T-helper 17 cell (primary cell): ENCODE data around the gene HOXB8. TPM values are rescaled to one million over a fixed set of nuclear protein-coding genes. Genes with fewer than 3 reads are reported as not detected.

Experiments
- ATAC-seq: fragments of 150-1000 bp; cut with Tn5 transposase; 2 replicates; pipeline ENCODE4 v1.10.0; 2021; ENCODE audit warnings: mild to moderate bottlenecking, moderate library complexity
- DNase-seq, 3 donors: peaks; one replicate each; pipeline versions ENCODE4 v3.0.0 to v3.0.0-alpha.2; 2020 to 2021
- H3K9me3 ChIP-seq: one replicate; pipeline ENCODE4 v1.7.0; 2013; ENCODE audit warnings: low read length, mild to moderate bottlenecking; ENCODE audit not compliant: control insufficient read depth, poor library complexity, severe bottlenecking
- H3K27ac Mint-ChIP-seq: one replicate; pipeline ENCODE4 v1.8.0; 2022; ENCODE audit warnings: mild to moderate bottlenecking, moderate library complexity, mixed read lengths
- H3K27me3 Mint-ChIP-seq: one replicate; pipeline ENCODE4 v1.8.0; 2022; ENCODE audit warnings: mixed read lengths
- H3K36me3 Mint-ChIP-seq: one replicate; pipeline ENCODE4 v1.8.0; 2022; ENCODE audit warnings: low read depth, mixed read lengths
- H3K4me1 Mint-ChIP-seq: one replicate; pipeline ENCODE4 v1.8.0; 2022; ENCODE audit warnings: mild to moderate bottlenecking, mixed read lengths
- H3K4me3 Mint-ChIP-seq: one replicate; pipeline ENCODE4 v1.8.0; 2022; ENCODE audit warnings: mild to moderate bottlenecking, moderate library complexity, mixed read lengths
- total RNA-seq, 4 donors: library from RNA in 2 of 4; stranded (reverse) in 2 of 4; gene quantifications; one replicate each; pipeline ENCODE4 v1.2.3 and lab custom pipeline; 2022 to 2026

The HOXB8 gene
- total RNA-seq, 2 donors from 2014 or later = not detected

GRCh38 chr17:48596735-48597527, 18.2 kb downstream of the HOXB8 start:
- no peak for ATAC-seq
- Mint-ChIP-seq H3K4me3 (peak overlapping the region; percentile 89), H3K27me3 (peaks cover 93% of the 10 kb centered on the region), H3K4me1 (peaks cover 42% of the 10 kb centered on the region), H3K27ac (peak overlapping the region; percentile 71), H3K36me3 (peaks cover 9% of the 10 kb centered on the region)
- no peaks in the 10 kb centered on the region for H3K9me3 ChIP-seq
- no peak for DNase-seq

- H3K27ac Mint-ChIP-seq = peak overlapping the region; percentile 71
- ATAC-seq = peak; percentile 42
- peaks cover 9% of the 10 kb centered on the region for H3K36me3 Mint-ChIP-seq
- peaks cover 42% of the 10 kb centered on the region for H3K4me1 Mint-ChIP-seq
- no peak for DNase-seq
- H3K4me3 Mint-ChIP-seq = peak overlapping the region; percentile 89
- H3K9me3 ChIP-seq = no peaks in the 10 kb centered on the region
- peaks cover 93% of the 10 kb centered on the region for H3K27me3 Mint-ChIP-seq
These were observed 18.9 kb downstream of the HOXB8 start for GRCh38 chr17:48596000-48596734.

- peaks cover 8% of the 10 kb centered on the region for H3K36me3 Mint-ChIP-seq
- H3K4me3 Mint-ChIP-seq = peak overlapping the region; percentile 70
- H3K4me1 Mint-ChIP-seq = peaks cover 42% of the 10 kb centered on the region
- ATAC-seq (no peak), DNase-seq (no peak)
- H3K27ac Mint-ChIP-seq = no peak overlapping the region
- H3K27me3 Mint-ChIP-seq = peaks cover 93% of the 10 kb centered on the region
- no peaks in the 10 kb centered on the region for H3K9me3 ChIP-seq
These were observed 19.7 kb downstream of the HOXB8 start for GRCh38 chr17:48595278-48595999.

- H3K27me3 Mint-ChIP-seq = peaks cover 93% of the 10 kb centered on the region
- no peak overlapping the region for H3K4me3 Mint-ChIP-seq
- H3K27ac Mint-ChIP-seq = no peak overlapping the region
- no peaks in the 10 kb centered on the region for H3K9me3 ChIP-seq
- H3K36me3 Mint-ChIP-seq = peaks cover 6% of the 10 kb centered on the region
- peaks cover 42% of the 10 kb centered on the region for H3K4me1 Mint-ChIP-seq
- ATAC-seq = no peak
- DNase-seq = no peak
These were observed 20.4 kb downstream of the HOXB8 start for GRCh38 chr17:48594538-48595277.

- peak; percentile 74 to 85 (median 78) for DNase-seq
- peaks cover 93% of the 10 kb centered on the region for H3K27me3 Mint-ChIP-seq
- peaks cover 42% of the 10 kb centered on the region for H3K4me1 Mint-ChIP-seq
- H3K4me3 Mint-ChIP-seq = peak overlapping the region; percentile 88
- no peak overlapping the region for H3K27ac Mint-ChIP-seq
- peak; percentile 77 for ATAC-seq
- H3K9me3 ChIP-seq = no peaks in the 10 kb centered on the region
- H3K36me3 Mint-ChIP-seq = peaks cover 6% of the 10 kb centered on the region
These were observed 21.1 kb downstream of the HOXB8 start for GRCh38 chr17:48593840-48594537.

- peak within 1 kb of the TSS; percentile 88 for H3K4me3 Mint-ChIP-seq
- DNase-seq (no peak), ATAC-seq (peak; percentile 32)
- peaks cover 93% of the 10 kb centered on the region for H3K27me3 Mint-ChIP-seq
- peaks cover 6% of the 10 kb centered on the region for H3K36me3 Mint-ChIP-seq
- H3K27ac Mint-ChIP-seq = peak within 1 kb of the TSS; percentile 49
- peaks cover 40% of the 10 kb centered on the region for H3K4me1 Mint-ChIP-seq
- no peaks in the 10 kb centered on the region for H3K9me3 ChIP-seq
These were observed 21.8 kb downstream of the HOXB8 start, which contains the start of gene HOXB5 for GRCh38 chr17:48593126-48593829. HOXB5 (minus strand) TSS chr17:48593779; CDS start chr17:48593682, 97 bp downstream.

- DNase-seq = no peak
- Mint-ChIP-seq H3K4me1 (peaks cover 36% of the 10 kb centered on the region), H3K36me3 (peaks cover 5% of the 10 kb centered on the region), H3K4me3 (peak overlapping the region; percentile 88), H3K27ac (peak overlapping the region; percentile 49), H3K27me3 (peaks cover 93% of the 10 kb centered on the region)
- peak; percentile 28 for ATAC-seq
- H3K9me3 ChIP-seq = no peaks in the 10 kb centered on the region
These were observed 22.5 kb downstream of the HOXB8 start for GRCh38 chr17:48592577-48592976.

- peak overlapping the region; percentile 12 for H3K4me3 Mint-ChIP-seq
- H3K9me3 ChIP-seq = no peaks in the 10 kb centered on the region
- H3K27me3 Mint-ChIP-seq = peaks cover 93% of the 10 kb centered on the region
- peaks cover 4% of the 10 kb centered on the region for H3K36me3 Mint-ChIP-seq
- DNase-seq = no peak
- H3K4me1 Mint-ChIP-seq = peaks cover 33% of the 10 kb centered on the region
- H3K27ac Mint-ChIP-seq = no peak overlapping the region
- ATAC-seq = no peak
These were observed 23.0 kb downstream of the HOXB8 start for GRCh38 chr17:48592057-48592514.

- no peak for ATAC-seq
- Mint-ChIP-seq H3K4me1 (peaks cover 27% of the 10 kb centered on the region), H3K36me3 (peaks cover 3% of the 10 kb centered on the region), H3K27ac (no peak overlapping the region), H3K27me3 (peaks cover 93% of the 10 kb centered on the region), H3K4me3 (peak overlapping the region; percentile 12)
- no peak for DNase-seq
- H3K9me3 ChIP-seq = no peaks in the 10 kb centered on the region
These were observed 23.6 kb downstream of the HOXB8 start for GRCh38 chr17:48591255-48592056.

GRCh38 chr17:48590607-48591161, 24.4 kb downstream of the HOXB8 start:
- peaks cover 93% of the 10 kb centered on the region for H3K27me3 Mint-ChIP-seq
- no peak overlapping the region for H3K4me3 Mint-ChIP-seq
- ATAC-seq (no peak), DNase-seq (no peak)
- H3K36me3 Mint-ChIP-seq = peaks cover 2% of the 10 kb centered on the region
- H3K9me3 ChIP-seq = no peaks in the 10 kb centered on the region
- H3K27ac Mint-ChIP-seq = peak overlapping the region; percentile 11
- peaks cover 28% of the 10 kb centered on the region for H3K4me1 Mint-ChIP-seq
